SK-N-SH treated with all-trans-retinoic acid at 6 μM for 48 hours (cell line): ENCODE measurements around the gene PTPRN2.

Source experiments
- ATAC-seq: fragments of 200-7000 bp; cut with Tn5 transposase; 3 replicates; pipeline ENCODE4 v1.9.1; 2020; ENCODE audit warnings: mild to moderate bottlenecking, moderate library complexity
- BACH2 ChIP-seq: fragments of 250-450 bp; sonication (Bioruptor Pico); IDR thresholded peaks from 2 replicates; pipeline ENCODE4 v1.9.0; 2021; ENCODE audit warnings: mild to moderate bottlenecking, borderline replicate concordance
- CREB5 ChIP-seq: fragments of 250-450 bp; sonication (Bioruptor Pico); IDR thresholded peaks from 2 replicates; pipeline ENCODE4 v1.5.1; 2020; ENCODE audit warnings: low read depth, mild to moderate bottlenecking, moderate library complexity
- CSRNP3 ChIP-seq: fragments of 250-450 bp; sonication (Bioruptor Pico); IDR thresholded peaks from 2 replicates; pipeline ENCODE4 v1.5.1; 2021; ENCODE audit warnings: mild to moderate bottlenecking, moderate library complexity
- ESRRG ChIP-seq: fragments of 250-450 bp; sonication (Bioruptor Pico); IDR thresholded peaks from 2 replicates; pipeline ENCODE4 v1.6.1; 2021; ENCODE audit warnings: mild to moderate bottlenecking
- GLIS3 ChIP-seq: fragments of 250-450 bp; sonication (Bioruptor Pico); IDR thresholded peaks from 2 replicates; pipeline ENCODE4 v1.5.0; 2020; ENCODE audit warnings: mild to moderate bottlenecking, moderate library complexity
- ISL1 ChIP-seq: fragments of 250-450 bp; sonication (Bioruptor Pico); IDR thresholded peaks from 2 replicates; pipeline ENCODE4 v2.1.2; 2022; ENCODE audit warnings: mild to moderate bottlenecking, moderate library complexity
- OSR1 ChIP-seq: fragments of 250-450 bp; sonication (Bioruptor Pico); IDR thresholded peaks from 2 replicates; pipeline ENCODE4 v1.8.0; 2022; ENCODE audit warnings: moderate library complexity, mild to moderate bottlenecking, inconsistent platforms
- PATZ1 ChIP-seq: fragments of 250-450 bp; sonication (Bioruptor Pico); IDR thresholded peaks from 2 replicates; pipeline ENCODE4 v1.8.0; 2020; ENCODE audit warnings: mild to moderate bottlenecking, moderate library complexity, borderline replicate concordance
- POU6F1 ChIP-seq: fragments of 250-450 bp; sonication (Bioruptor Pico); IDR thresholded peaks from 2 replicates; pipeline ENCODE4 v1.8.0; 2021; ENCODE audit warnings: low read depth, mild to moderate bottlenecking, moderate library complexity, borderline replicate concordance
- RARB ChIP-seq: fragments of 250-450 bp; sonication (Bioruptor Pico); IDR thresholded peaks from 2 replicates; pipeline ENCODE4 v1.8.0; 2021; ENCODE audit warnings: mild to moderate bottlenecking, moderate library complexity
- SNAI2 ChIP-seq: fragments of 250-450 bp; sonication (Bioruptor Pico); IDR thresholded peaks from 2 replicates; pipeline ENCODE4 v1.5.0; 2020; ENCODE audit warnings: mild to moderate bottlenecking, moderate library complexity
- TSHZ2 ChIP-seq: fragments of 250-450 bp; sonication (Bioruptor Pico); IDR thresholded peaks from 2 replicates; pipeline ENCODE4 v1.5.0; 2020; ENCODE audit warnings: mild to moderate bottlenecking, moderate library complexity
- ZFP3 ChIP-seq: fragments of 250-450 bp; sonication (Bioruptor Pico); IDR thresholded peaks from 2 replicates; pipeline ENCODE4 v1.5.0; 2020; ENCODE audit warnings: mild to moderate bottlenecking, moderate library complexity
- ZFP30 ChIP-seq: fragments of 450-650 bp; formaldehyde crosslinking; IDR thresholded peaks from 2 replicates; pipeline ENCODE4 v1.5.0; 2022; ENCODE audit warnings: mild to moderate bottlenecking, moderate library complexity
- ZNF565 ChIP-seq: fragments of 450-650 bp; formaldehyde crosslinking; conservative IDR thresholded peaks from 2 replicates; pipeline ENCODE4 v1.5.0; 2020; ENCODE audit warnings: low read depth, mild to moderate bottlenecking, moderate library complexity
- ZNF70 ChIP-seq: fragments of 450-650 bp; formaldehyde crosslinking; IDR thresholded peaks from 2 replicates; pipeline ENCODE4 v1.5.0; 2020; ENCODE audit warnings: mild to moderate bottlenecking, moderate library complexity
- ZNF8 ChIP-seq: fragments of 450-650 bp; formaldehyde crosslinking; IDR thresholded peaks from 2 replicates; pipeline ENCODE4 v1.5.0; 2020; ENCODE audit warnings: mild to moderate bottlenecking, moderate library complexity

The PTPRN2 gene

GRCh38 chr7:158559356-158559755 is 28.3 kb downstream of the PTPRN2 start (continued):
- no peak for TF ChIP-seq TSHZ2 (CRISPR knock-in tag)
- no peak for TF ChIP-seq GLIS3 (CRISPR knock-in tag)

- ATAC-seq: no peak
- no peak for TF ChIP-seq ZFP30 (CRISPR knock-in tag)
- TF ChIP-seq ISL1 (CRISPR knock-in tag): no peak
- TF ChIP-seq SNAI2 (CRISPR knock-in tag): no peak
- no peak for TF ChIP-seq CREB5 (CRISPR knock-in tag)
- TF ChIP-seq ESRRG (CRISPR knock-in tag): no peak
- no peak for TF ChIP-seq TSHZ2 (CRISPR knock-in tag)
- no peak for TF ChIP-seq RARB (CRISPR knock-in tag)
Observed at GRCh38 chr7:158558816-158559215, 28.8 kb downstream of the PTPRN2 start.

- TF ChIP-seq BACH2 (CRISPR knock-in tag): no peak
- no peak for TF ChIP-seq SNAI2 (CRISPR knock-in tag)
- no peak for TF ChIP-seq POU6F1 (CRISPR knock-in tag)
- TF ChIP-seq ZNF8 (CRISPR knock-in tag): no peak
- TF ChIP-seq ZNF565 (CRISPR knock-in tag): no peak
- no peak for TF ChIP-seq CSRNP3
- no peak for TF ChIP-seq ZFP3
- TF ChIP-seq TSHZ2 (CRISPR knock-in tag): no peak
- no peak for TF ChIP-seq OSR1 (CRISPR knock-in tag)
- TF ChIP-seq GLIS3 (CRISPR knock-in tag): no peak
- no peak for TF ChIP-seq ISL1 (CRISPR knock-in tag)
- TF ChIP-seq PATZ1 (CRISPR knock-in tag): no peak
- TF ChIP-seq ZNF70 (CRISPR knock-in tag): no peak
- ATAC-seq: no peak
Observed at GRCh38 chr7:158557441-158557755, 30.2 kb downstream of the PTPRN2 start.
